ENCODE data around the gene RIMOC1.

RIMOC1 gene

DNA sequence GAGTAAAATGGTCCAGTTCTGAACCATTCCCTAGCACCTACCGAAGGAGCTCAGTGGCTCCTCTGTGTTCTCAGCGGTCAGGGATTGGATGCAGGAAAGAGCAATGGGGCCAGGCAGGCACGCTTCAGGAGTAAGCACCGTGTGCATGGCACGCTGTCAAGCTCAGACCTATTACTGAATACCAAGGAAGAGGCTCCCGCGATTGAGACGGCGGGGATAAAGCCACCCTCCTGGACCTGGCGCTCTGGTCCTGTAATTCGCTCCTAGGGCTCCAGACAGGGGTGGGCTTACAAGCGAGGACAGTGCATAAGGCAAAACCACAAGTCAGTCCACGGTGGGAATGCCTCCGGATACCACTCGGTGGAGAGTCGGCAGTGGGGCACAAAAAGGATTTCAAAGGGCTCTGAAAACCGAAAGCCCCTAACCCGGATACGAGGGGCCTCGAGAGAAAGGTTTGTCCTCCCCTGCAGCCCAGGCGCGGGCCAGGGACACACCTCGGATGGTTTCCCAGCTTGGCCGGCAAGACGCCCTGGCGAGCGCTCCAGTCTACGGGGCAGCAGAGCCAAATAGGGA, 34.9 kb upstream of the RIMOC1 start:
- ChIA-PET CTCF (interaction anchor here (1.3 to 5.7 kb wide), 6 partner anchors 8 to 188 kb away, joined by 3 to 76 read pairs (median 5); partner anchors contain the start of gene FBXO4), POLR2A (interaction anchor here (0.5 to 1.1 kb wide), 2 partner anchors 16 to 35 kb away, joined by 3 to 5 read pairs; partner anchors contain the start of gene RIMOC1)
- TF ChIP-seq, protein P1, sequence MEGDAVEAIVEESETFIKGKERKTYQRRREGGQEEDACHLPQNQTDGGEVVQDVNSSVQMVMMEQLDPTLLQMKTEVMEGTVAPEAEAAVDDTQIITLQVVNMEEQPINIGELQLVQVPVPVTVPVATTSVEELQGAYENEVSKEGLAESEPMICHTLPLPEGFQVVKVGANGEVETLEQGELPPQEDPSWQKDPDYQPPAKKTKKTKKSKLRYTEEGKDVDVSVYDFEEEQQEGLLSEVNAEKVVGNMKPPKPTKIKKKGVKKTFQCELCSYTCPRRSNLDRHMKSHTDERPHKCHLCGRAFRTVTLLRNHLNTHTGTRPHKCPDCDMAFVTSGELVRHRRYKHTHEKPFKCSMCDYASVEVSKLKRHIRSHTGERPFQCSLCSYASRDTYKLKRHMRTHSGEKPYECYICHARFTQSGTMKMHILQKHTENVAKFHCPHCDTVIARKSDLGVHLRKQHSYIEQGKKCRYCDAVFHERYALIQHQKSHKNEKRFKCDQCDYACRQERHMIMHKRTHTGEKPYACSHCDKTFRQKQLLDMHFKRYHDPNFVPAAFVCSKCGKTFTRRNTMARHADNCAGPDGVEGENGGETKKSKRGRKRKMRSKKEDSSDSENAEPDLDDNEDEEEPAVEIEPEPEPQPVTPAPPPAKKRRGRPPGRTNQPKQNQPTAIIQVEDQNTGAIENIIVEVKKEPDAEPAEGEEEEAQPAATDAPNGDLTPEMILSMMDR (IDR thresholded peaks at IDR 0.05; ENCODE audit: control extremely low read depth, extremely low read depth, low read depth, missing control alignments): no peak
- DNase-seq (ENCODE audit: extremely low spot score): peak; percentile 34

DNA sequence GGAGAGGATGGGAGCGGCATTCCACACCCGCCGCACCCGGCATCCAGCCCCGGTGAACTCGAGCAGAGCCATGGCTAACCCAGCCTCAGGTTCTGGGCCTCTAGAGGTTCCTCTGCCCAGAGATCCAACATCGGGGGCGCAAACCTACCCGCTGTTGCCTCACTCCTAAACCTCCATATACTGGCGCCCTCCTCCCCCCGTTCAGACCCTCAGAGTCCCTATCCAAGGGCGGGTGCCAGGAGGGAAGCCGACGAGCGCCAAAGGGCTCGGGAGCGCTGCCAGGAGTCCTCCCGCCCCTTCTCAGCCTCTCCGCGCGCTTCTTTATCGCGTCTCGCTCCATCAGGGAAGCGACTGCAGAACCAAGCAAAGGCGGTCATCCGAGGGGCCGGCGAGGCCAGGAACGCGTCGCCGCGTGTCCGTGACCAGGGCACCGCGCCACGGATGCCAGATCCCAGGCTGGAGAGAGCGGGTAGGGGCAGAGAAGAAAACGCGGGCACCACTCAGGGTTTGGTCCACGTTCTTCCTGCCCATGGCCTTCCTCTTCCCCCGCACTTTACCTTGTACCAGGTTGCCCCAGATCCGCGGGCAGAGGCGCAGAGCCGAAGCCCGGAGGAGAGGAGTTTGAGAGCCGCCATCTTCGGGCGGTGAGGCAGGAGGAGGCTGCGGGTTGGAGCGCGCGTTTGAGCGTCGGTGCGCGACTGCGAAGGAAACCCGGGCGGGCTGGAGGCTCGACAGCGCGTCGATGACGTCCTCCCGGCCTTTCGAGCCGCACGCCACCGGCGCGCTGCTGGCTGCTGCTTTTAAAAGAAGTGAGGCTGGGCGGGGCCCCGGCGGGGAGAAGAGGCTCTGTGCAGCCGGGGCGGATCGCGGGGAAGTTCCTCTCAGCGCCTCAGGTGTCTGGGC, 34.2 kb upstream of the RIMOC1 start, which contains the start of gene OXCT1:
TSS of gene OXCT1 (minus strand) at position 702 of the 903 bp plus-strand sequence. CDS start at position 635, 67 bp downstream.
- TF ChIP-seq, protein P1 (IDR thresholded peaks at IDR 0.05; ENCODE audit: control extremely low read depth, extremely low read depth, low read depth, missing control alignments): no peak
- CTCF ChIA-PET: interaction anchor here (0.6 to 5.7 kb wide), 10 partner anchors 7 to 1610 kb away, joined by 3 to 76 read pairs (median 4); partner anchors contain the start of gene FBXO4
- peak; percentile 93 for DNase-seq (ENCODE audit: extremely low spot score)
- POLR2A ChIA-PET: interaction anchor here (1.1 to 1.6 kb wide), 2 partner anchors 34 kb away, joined by 5 to 10 read pairs; partner anchors contain the start of gene RIMOC1

DNA sequence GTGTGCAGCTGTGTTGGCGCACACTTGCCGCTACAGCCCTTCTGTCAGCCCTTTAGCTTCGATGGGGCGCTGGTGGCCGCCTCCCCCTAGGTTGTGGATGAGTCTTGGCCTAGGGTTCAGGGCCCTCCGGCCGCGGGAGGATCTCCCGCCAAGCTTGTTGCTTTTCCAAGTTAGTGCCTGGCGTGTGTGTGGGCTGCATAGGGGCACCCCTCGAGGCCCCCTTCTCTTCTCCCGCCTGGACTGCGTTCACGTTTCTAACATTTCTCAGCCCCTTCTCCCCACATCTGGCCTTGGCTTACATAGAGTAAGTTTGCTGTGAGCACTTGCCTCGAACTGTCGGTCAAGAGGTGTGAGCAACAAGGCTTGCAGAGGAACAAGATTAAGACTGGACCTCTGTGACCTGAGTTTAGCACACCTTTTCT, 33.5 kb upstream of the RIMOC1 start:
- TF ChIP-seq, protein P1 (IDR thresholded peaks at IDR 0.05; ENCODE audit: control extremely low read depth, extremely low read depth, low read depth, missing control alignments): no peak
- ChIA-PET CTCF (interaction anchor here (0.6 to 1.6 kb wide), 5 partner anchors 14 to 1609 kb away, joined by 3 to 5 read pairs (median 3); no protein-coding TSS in a partner anchor), POLR2A (interaction anchor here (1.6 kb wide), 1 partner anchor 33 kb away, joined by 10 read pairs; the partner anchor contains the start of gene RIMOC1)
- DNase-seq (ENCODE audit: extremely low spot score): peak; percentile 12

DNA sequence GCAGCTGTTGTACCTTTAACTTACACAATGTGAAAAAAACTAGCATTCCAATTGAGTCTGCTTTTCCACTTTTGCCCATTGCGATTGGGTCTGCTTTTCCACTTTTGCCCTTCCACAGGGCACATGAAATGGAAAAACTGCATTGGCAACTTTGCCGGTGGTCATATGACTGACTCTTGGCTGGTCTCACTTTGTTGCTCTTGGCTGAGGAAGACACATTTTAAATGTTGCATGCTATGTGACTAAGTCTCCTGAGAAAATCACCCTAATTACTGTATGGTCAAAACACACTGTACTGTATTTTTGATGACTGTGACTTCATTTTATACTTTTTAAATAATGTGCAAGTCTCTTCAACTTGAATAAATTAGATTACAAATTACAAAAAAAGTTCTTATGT, 32.3 kb upstream of the RIMOC1 start:
- CTCF ChIA-PET: interaction anchor here (1.3 to 1.6 kb wide), 2 partner anchors 41 to 186 kb away, joined by 4 to 5 read pairs; no protein-coding TSS in a partner anchor
- TF ChIP-seq, protein P1 (IDR thresholded peaks at IDR 0.05; ENCODE audit: control extremely low read depth, extremely low read depth, low read depth, missing control alignments): no peak
- no peak for DNase-seq (ENCODE audit: extremely low spot score)
- POLR2A ChIA-PET: no interaction called here

DNA sequence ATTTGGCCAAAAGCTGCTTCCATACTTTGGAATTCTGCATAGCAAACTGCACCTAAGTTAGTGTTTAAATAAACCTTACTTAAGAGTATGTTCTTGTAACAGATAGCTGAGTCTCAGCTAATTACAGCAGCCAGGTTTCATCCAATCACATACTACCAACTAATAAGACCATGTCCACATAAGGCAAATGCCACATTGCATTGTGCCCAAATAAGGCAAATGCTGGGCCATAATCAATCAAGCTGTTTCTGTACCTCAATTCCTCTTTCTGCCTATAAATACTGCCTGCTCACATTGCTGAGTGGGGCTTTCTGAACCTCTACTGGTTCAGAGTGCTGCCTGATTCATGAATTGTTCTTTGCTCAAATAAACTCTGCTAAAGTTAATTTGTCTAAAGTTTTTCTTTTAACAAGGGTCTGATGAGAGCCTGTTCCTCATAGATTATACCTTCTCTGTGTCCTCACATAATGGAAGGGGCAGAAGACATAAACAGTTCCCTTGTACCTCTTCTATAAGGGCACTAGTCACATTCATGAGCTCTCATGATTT, 29.6 kb upstream of the RIMOC1 start:
- TF ChIP-seq, protein P1 (IDR thresholded peaks at IDR 0.05; ENCODE audit: control extremely low read depth, extremely low read depth, low read depth, missing control alignments): no peak
- POLR2A ChIA-PET: no interaction called here
- CTCF ChIA-PET: interaction anchor here (1.0 kb wide), 1 partner anchor 11 kb away, joined by 4 read pairs; no protein-coding TSS in a partner anchor
- no peak for DNase-seq (ENCODE audit: extremely low spot score)

DNA sequence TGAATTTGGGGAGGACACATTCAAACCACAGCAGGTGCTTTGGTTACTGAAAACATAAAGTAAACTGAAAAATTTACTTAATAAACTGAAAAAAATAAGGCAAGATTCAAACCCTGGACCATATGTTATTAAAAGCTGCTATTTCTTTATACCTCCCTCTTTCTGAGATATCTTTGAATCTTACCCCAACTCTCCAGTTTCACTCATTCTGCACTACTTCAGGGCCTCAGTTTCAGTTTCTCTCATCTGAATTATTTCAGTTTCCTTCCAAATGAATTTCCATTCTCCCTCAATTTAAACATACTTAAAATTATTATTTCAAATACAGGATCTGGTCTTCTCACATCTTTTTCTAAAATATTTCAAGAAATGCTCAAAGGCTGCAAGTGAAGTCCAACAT, 29.0 kb upstream of the RIMOC1 start:
- CTCF ChIA-PET: interaction anchor here (1.0 kb wide), 1 partner anchor 10 kb away, joined by 4 read pairs; no protein-coding TSS in a partner anchor
- no peak for DNase-seq (ENCODE audit: extremely low spot score)
- TF ChIP-seq, protein P1 (IDR thresholded peaks at IDR 0.05; ENCODE audit: control extremely low read depth, extremely low read depth, low read depth, missing control alignments): no peak
- POLR2A ChIA-PET: no interaction called here

Data from GM10248 (cell line).